Stomach (tissue), 4 donors: ENCODE data around the gene TOMM20L.

ENCODE experiments used
- CTCF ChIP-seq, 7 experiments: fragments of 450-650 bp in 4 of 7; fragments of 200-600 bp in 3 of 7; sonication (generic) in 3 of 7; IDR thresholded peaks; one replicate each; pipeline ENCODE4 v1.5.1; 2016 to 2019; ENCODE audit warnings: antibody characterized with exemption in 7 of 7, control low read depth in 2 of 7, mild to moderate bottlenecking in 1 of 7
- POLR2A ChIP-seq, 4 donors: fragments of 450-650 bp; IDR thresholded peaks; one replicate each; pipeline ENCODE4 v1.6.1; 2016; ENCODE audit warnings: antibody characterized with exemption in 4 of 4, control low read depth in 2 of 4, mild to moderate bottlenecking in 1 of 4, moderate library complexity in 1 of 4

GRCh38 chr14:58364316-58364715 lies 31.4 kb upstream of the TOMM20L start:
- TF ChIP-seq CTCF (IDR thresholded peaks at IDR 0.05) = no peak
- no peak for TF ChIP-seq POLR2A (IDR thresholded peaks at IDR 0.05)
